CD4-positive, alpha-beta T cell treated with Interleukin-2 at 100 ng/mL for 4 hours (primary cell): ENCODE results near the gene HYDIN.

ENCODE experiments used
- DNase-seq: peaks from one replicate; pipeline ENCODE4 v3.0.0-alpha.2; 2020; ENCODE audit warnings: low spot score

Gene HYDIN

DNA sequence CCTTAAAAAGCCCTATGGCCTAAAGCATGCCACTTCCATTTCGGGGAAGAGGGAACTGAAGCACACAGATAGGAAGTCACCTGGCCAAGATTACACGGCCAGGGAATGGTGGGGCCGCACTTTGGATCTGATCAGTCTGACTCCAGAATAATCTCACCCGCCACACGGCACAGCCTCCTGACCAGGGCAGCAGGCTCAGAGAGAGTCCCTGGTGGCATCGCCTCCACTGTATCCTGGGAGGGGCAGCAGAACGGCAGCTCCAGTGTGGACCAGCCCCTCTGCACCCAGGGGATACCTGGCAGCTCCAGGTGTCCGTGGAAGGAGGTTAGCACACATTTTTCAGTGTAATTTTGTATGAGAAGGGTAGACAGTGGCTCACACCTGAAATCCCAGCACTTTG is 465.0 kb downstream of the HYDIN start:
- no peak for DNase-seq

DNA sequence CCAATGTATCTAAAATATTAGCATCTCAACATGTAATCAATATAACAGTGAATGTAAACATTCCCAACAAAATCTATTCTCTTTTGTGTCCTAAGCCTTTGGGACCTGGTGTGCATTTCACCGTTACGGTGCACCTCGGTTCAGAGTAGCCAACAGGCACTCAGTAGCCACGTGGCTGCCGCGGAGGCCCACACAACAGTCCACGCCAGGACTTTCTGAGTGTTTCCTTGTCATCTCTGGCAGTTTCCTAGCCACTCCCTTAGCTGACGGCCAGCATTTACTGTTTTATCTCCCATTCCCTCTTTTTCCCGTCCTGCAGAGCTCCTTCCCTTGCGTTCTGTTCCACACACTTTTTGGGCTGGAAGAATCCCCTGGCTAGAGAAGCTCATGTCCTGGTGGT is 465.9 kb downstream of the HYDIN start:
- no peak for DNase-seq

DNA sequence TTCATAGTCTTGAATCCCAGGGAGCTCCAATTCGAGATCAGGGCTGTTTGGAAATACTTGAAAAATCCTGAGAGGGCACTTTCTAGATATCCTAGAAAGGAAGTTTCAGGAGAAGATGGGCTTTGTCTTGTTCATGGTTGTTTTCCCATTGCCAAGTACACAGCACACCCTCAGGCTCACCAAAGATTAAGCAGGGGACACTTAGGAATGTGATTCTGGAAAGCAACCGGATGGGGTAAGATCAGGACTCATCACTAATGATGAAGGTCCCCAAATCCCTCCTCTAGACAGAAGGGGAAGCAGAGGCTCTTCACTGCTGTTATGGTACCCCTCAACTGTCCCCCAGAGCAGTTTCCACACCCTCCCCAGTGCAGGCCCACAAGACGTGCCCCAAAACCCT is 470.3 kb downstream of the HYDIN start:
- no peak for DNase-seq

DNA sequence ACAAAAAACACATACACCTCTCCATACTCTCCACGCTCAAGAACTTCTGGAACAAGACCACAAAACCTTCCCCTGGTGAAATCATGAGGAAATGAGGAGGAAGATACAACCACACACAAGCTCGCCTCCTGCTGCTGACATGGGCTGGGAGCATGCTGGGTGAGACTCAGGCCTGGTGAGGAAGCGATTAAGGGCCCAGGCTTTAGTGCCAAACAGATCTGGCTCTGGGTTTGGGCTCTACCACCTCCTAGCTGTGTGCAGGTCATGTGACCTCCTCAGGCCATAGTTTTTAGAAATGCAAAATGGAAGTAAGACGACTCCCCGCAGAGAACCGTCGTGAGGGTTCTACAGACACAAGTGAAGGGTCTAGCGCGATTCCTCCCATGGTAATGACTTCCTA is 470.9 kb downstream of the HYDIN start:
- DNase-seq: no peak

DNA sequence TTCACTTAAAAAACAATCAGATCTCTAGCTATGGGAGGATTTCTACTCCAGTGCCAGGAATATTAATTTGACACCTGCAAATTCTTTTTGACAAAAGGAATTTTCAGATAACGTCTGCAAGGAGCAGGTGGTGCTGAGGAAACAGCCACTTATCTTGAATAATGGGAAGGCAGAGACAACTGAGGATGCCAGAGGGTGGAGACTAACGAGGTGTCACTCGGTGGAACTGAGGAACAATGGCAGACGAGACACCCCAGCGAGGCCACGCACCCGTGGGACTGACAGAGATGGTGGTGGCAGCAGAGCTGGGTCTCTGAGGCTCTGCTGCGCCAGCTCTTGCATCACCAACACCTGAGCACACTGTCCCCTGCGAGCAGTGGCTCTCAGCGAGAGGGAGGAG is 471.7 kb downstream of the HYDIN start:
- no peak for DNase-seq
